ENCODE measurements around the gene SPNS2.

DNA sequence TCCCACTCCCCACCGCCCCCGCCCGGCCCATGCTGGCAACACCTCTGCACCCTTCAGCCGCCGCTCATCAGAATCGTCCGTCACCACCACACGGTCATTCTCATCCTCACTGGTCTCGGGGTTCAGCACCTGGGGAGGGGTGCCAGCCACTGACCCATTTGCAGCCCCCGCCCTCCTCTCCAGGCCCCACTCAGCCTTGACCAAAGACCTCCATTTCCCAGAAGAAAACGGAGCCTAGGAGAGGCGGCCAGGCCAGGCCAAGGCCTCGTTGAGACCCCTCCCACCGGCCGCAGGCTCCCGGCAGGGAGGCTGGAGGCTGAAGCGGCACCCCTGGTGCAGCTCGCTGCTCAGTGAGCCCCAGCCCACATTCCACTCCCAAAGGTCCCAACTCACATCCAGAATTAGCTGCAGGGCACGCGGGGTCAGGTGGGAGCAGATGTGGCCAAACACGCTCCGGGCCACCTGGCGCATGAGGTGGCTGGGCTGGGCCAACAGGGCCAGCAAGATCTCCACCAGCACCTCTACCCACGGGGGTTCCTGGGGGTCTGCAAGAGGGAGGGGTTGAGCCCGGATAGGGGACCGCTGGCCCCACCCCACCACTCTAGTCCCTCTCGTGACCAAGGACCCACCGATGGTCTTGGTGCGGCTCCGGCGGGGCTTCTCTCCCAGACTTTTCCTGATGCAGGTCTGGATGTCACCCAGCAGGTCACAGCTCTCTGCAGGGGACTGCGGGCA, 46.7 kb downstream of the SPNS2 start:
- TF ChIP-seq, protein P1, sequence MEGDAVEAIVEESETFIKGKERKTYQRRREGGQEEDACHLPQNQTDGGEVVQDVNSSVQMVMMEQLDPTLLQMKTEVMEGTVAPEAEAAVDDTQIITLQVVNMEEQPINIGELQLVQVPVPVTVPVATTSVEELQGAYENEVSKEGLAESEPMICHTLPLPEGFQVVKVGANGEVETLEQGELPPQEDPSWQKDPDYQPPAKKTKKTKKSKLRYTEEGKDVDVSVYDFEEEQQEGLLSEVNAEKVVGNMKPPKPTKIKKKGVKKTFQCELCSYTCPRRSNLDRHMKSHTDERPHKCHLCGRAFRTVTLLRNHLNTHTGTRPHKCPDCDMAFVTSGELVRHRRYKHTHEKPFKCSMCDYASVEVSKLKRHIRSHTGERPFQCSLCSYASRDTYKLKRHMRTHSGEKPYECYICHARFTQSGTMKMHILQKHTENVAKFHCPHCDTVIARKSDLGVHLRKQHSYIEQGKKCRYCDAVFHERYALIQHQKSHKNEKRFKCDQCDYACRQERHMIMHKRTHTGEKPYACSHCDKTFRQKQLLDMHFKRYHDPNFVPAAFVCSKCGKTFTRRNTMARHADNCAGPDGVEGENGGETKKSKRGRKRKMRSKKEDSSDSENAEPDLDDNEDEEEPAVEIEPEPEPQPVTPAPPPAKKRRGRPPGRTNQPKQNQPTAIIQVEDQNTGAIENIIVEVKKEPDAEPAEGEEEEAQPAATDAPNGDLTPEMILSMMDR (IDR thresholded peaks at IDR 0.05) = no peak
- TF ChIP-seq POLR2A (IDR thresholded peaks at IDR 0.05) = no peak

Data from body of pancreas (tissue), 4 donors.